8988T (cell line): ENCODE measurements around the gene KBTBD7.
"Not testable (repeated sequence)": the region's sequence is repeated elsewhere in the genome, so short reads cannot be mapped to it uniquely, and the experiment has no call there.

ENCODE experiments used
- DNase-seq: peaks from one replicate; pipeline ENCODE4 v3.0.0; 2011

Gene KBTBD7

GRCh38 chr13:41196620-41197019, 2.3 kb upstream of the KBTBD7 start:
- no peak for DNase-seq

DNA sequence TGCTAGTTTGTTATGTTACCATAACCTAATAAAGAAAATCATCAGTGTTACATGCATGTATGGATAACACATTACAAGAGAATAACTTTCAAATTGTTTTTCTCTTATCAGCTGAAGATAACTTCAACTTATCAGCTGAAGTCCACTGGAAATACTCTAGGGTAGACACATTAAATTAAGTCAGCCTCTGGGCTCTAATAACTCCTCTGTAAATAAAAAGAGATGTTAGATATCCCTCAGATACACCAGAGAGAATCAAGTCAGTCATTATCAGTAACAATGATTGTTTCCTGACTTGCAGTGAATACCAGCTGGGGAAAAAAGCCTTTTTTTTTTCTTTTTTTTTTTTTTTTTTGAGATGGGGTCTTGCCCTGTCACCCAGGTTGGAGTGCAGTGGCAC, 1.6 kb upstream of the KBTBD7 start:
- no peak for DNase-seq

GRCh38 chr13:41193469-41193868, 900 bp downstream of the KBTBD7 start:
- no peak for DNase-seq

- no peak for DNase-seq
Measured at GRCh38 chr13:41188584-41188983, 5.8 kb downstream of the KBTBD7 start.

DNA sequence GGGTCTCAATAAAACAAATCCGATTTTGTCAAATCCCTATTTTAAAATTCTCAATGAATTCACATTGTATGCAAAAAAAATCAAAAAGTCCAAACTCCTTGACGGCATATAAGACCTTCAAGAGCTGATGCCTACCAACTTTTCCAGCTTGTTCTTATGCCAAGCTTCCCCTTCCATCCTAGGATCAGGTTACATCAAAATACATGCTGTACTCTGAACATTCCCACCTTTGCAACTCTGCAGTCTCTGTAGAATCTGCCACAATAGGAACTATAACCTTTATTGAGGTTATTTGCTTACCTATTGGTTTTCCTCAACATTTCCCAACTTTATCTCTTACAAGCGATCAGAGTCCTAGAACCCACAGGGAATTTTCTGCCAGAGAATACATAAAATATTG, 7.9 kb downstream of the KBTBD7 start:
- DNase-seq = no peak

DNA sequence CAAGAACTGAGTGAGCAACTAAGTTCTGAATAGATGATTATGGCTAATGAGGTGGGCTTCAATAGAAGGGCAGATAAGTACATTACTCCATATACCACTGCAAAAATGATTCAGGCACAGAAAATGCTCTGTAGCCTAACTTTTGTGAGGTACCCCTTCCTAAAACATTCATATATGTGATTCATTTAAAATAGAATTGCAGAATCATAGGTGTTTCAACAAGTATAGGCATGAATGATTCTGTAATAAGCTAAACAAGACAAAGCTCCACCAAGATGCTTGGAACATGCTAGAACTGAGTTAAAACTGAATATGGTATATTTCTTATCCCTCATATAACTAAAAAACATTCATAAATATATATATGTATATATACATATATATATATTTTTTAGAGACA, 12.1 kb downstream of the KBTBD7 start:
- no peak for DNase-seq

- no peak for DNase-seq
Measured at GRCh38 chr13:41179593-41180250, 14.6 kb downstream of the KBTBD7 start.

- DNase-seq = no peak
Measured at GRCh38 chr13:41178040-41178439, 16.3 kb downstream of the KBTBD7 start.

DNA sequence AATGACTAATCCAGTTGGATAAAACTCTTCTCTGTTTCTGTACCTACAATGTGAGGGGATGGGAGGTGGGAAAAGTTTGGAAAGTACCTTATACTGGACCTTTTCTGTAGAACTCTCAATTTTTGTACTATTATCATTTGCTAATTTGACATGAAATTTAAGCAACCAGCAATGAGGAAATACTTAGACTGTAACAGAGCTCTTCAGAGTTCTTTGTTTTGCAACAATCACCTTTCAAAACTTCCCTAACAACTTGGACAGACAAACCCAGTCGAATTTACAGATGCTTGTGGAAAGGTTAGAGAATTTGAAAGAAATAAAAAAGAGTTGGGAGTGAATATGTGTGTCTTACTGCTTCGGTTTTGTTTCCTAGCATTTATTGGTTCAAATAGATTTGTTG, 16.8 kb downstream of the KBTBD7 start:
- no peak for DNase-seq

GRCh38 chr13:41175576-41175975, 18.8 kb downstream of the KBTBD7 start:
- DNase-seq = not testable (repeated sequence)

DNA sequence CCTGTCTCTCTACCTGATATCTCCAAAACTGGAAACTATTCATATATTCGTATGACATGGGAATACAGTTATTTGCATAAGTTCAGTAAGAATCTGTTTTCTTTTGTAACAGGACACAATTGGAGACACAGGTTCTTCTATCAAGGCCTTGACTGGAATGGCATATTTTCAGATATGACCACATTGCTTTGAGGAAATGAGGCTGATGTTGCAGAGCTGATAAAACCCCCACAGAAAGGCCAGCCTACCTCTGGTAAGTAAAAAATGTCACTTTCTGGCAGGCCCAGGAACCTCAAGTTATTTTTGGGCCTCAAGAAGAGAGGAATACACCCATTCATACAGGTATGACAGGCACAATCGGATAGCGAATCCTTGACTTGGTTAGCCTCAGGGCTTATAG, 32.2 kb downstream of the KBTBD7 start:
- no peak for DNase-seq

GRCh38 chr13:41159174-41159573, 35.2 kb downstream of the KBTBD7 start:
- DNase-seq = no peak

GRCh38 chr13:41157048-41157717, 37.2 kb downstream of the KBTBD7 start:
- DNase-seq = no peak

- no peak for DNase-seq
Measured at GRCh38 chr13:41156620-41157019, 37.7 kb downstream of the KBTBD7 start.

DNA sequence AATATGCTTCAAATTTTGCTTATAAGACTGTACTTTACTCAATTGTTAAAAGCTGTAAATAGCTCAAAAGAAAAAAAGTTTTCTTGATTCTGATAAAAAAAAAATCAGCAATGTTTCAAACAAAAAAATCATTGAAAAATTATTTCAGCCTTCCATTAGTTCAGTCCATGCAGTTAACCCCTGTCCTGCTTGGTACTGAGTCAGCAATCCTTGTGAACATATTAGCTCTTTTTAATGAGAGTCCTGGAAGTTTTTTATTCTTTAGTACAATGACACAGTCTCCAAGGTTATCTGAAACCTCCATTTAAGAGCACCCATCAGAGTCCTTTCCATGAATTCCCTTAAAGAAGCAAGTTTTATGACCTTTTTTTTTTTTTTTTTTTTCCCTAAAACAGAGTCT, 40.3 kb downstream of the KBTBD7 start:
- no peak for DNase-seq

DNA sequence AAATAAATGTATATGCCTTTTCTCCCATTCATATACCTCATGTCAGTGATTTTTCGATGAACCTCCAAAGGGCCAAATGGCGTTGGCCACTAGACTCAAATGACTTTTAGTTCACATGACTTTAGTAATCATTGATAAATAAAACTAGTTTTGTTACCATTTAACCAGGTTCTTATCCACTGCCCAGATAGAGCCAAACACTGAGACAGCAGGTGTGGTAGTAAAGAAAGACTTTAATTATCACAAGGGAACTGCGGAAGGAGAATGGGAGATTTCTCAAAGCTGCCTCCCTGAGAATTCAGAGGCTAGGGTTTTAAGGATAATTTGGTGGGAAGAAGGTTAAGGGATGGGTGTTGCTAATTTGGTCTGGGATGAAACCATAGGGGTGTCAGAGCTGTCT, 42.4 kb downstream of the KBTBD7 start:
- no peak for DNase-seq

- no peak for DNase-seq
Measured at GRCh38 chr13:41150058-41150457, 44.3 kb downstream of the KBTBD7 start.

DNA sequence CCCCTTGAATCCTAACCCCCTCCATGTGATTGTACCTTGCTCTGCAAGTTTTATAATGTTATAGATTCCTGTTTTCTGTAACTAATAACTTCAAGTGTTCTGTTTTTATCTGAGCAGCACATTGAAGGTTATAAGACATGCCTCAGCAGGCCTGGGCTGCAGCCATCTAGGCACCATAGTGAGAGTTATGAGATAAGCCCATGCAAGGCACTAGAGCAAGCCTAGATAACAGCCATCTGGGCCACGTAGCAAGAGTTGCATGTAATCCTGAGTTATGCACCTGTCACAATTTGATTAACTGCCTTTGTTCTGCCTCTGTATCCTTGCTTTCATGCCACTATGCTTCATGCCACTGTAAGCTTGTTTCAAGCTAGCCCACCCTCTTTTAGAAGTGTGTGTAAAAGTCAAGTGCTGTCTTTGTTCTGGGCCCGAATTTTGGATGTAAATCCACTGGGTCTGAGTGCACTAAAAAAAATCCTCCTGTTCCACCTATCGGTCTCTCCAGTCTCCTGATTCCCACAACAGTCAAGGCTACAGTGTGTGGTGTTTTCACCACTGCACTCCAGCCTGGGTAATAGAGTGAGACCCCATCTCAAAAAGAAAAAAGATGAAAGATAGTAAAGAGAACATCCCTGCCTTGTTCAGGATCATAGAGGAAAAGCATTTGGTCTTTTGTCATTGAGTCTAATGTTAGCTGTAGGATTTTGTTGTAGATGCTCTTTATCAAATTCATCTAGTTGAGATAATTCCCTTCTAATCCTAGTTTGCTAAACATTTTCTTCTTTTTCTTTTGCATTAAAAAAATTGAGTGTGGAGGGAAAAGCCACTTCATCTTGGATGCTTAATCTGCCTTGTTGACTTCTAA, 45.7 kb downstream of the KBTBD7 start:
- no peak for DNase-seq

GRCh38 chr13:41145136-41145908, 49.0 kb downstream of the KBTBD7 start:
- DNase-seq = no peak

DNA sequence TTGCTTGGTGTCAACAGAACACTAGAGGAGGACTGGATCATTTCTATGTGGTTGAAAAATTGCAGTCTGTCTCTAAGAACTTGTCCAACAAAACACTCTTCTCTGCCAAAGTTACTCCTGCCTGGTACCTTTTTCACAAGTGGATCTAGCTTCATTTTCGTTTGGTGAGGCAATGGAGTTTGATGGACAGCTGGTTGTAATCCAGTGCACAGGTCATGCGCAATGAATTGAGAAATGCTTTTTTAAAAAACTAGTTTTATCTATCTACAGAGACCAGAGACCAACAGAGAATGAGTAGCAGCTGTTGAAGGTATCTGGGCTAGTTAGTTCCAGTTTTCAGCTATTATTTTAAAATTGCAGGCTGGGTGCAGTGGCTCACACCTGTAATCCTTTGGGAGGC, 49.8 kb downstream of the KBTBD7 start:
- DNase-seq = no peak
